Brain microvascular endothelial cell (primary cell): ENCODE results near the gene AKAP3.

Experiments
- DNase-seq: peaks from one replicate; pipeline ENCODE4 v3.0.0-alpha.2; 2020
- H3K27ac ChIP-seq: fragments of 250-450 bp; sonication (Bioruptor Pico); 2 replicates; pipeline ENCODE4 v1.5.1; 2020; ENCODE audit warnings: mild to moderate bottlenecking, moderate library complexity
- H3K27me3 ChIP-seq: fragments of 250-450 bp; sonication (Bioruptor Pico); replicated peaks from 2 replicates; pipeline ENCODE4 v1.5.1; 2020; ENCODE audit warnings: mild to moderate bottlenecking
- H3K36me3 ChIP-seq: fragments of 250-450 bp; sonication (Bioruptor Pico); replicated peaks from 2 replicates; pipeline ENCODE4 v1.5.1; 2020; ENCODE audit warnings: mild to moderate bottlenecking
- H3K4me3 ChIP-seq: 2 replicates; pipeline ENCODE4 v1.5.1; 2011; ENCODE audit warnings: low read depth, mild to moderate bottlenecking, control low read depth, low read length, moderate library complexity
- CTCF ChIP-seq: IDR thresholded peaks from 2 replicates; pipeline ENCODE4 v1.5.1; 2011; ENCODE audit warnings: low read depth, mild to moderate bottlenecking, moderate library complexity, low read length, control low read depth, inconsistent platforms; ENCODE audit errors: missing control alignments
- in situ Hi-C: cut with HindIII; loops from 2 replicates; pipeline ENCODE4 v1.10.0; 2017; ENCODE audit warnings: low sequenced_read_pairs, low pct_ligation_motif_present

AKAP3 gene

GRCh38 chr12:4645023-4645422 is 3.8 kb downstream of the AKAP3 start:
- in situ Hi-C loops: no loop called here
- Histone ChIP-seq H3K4me3 (no peak overlapping the region), H3K36me3 (no peaks in the 10 kb centered on the region), H3K27me3 (no peaks in the 10 kb centered on the region), H3K27ac (no peak overlapping the region)
- no peak for TF ChIP-seq CTCF
- no peak for DNase-seq

- in situ Hi-C loops: no loop called here
- no peak for DNase-seq
- Histone ChIP-seq H3K4me3 (no peak overlapping the region), H3K27me3 (no peaks in the 10 kb centered on the region), H3K27ac (no peak overlapping the region), H3K36me3 (no peaks in the 10 kb centered on the region)
- no peak for TF ChIP-seq CTCF
Observed at GRCh38 chr12:4643747-4644146, 5.1 kb downstream of the AKAP3 start.

- H3K36me3 ChIP-seq: no peaks in the 10 kb centered on the region
- H3K27me3 ChIP-seq: no peaks in the 10 kb centered on the region
- no peak overlapping the region for H3K4me3 ChIP-seq
- in situ Hi-C loops: no loop called here
- no peak overlapping the region for H3K27ac ChIP-seq
- DNase-seq: no peak
- no peak for TF ChIP-seq CTCF
Observed at GRCh38 chr12:4630262-4630661, 18.6 kb downstream of the AKAP3 start.

- Histone ChIP-seq H3K36me3 (no peaks in the 10 kb centered on the region), H3K27ac (no peak overlapping the region), H3K27me3 (no peaks in the 10 kb centered on the region), H3K4me3 (no peak overlapping the region)
- in situ Hi-C loops: no loop called here
- no peak for TF ChIP-seq CTCF
- DNase-seq: no peak
Observed at GRCh38 chr12:4628406-4628805, 20.4 kb downstream of the AKAP3 start.

- H3K27ac ChIP-seq: no peak overlapping the region
- TF ChIP-seq CTCF: no peak
- in situ Hi-C loops: no loop called here
- no peak overlapping the region for H3K4me3 ChIP-seq
- no peak for DNase-seq
- H3K36me3 ChIP-seq: no peaks in the 10 kb centered on the region
- no peaks in the 10 kb centered on the region for H3K27me3 ChIP-seq
Observed at GRCh38 chr12:4626543-4626942, 22.3 kb downstream of the AKAP3 start.

GRCh38 chr12:4621511-4621910 is 27.3 kb downstream of the AKAP3 start:
- no peak for TF ChIP-seq CTCF
- Histone ChIP-seq H3K4me3 (no peak overlapping the region), H3K27me3 (no peaks in the 10 kb centered on the region), H3K36me3 (no peaks in the 10 kb centered on the region), H3K27ac (no peak overlapping the region)
- in situ Hi-C loops: no loop called here
- DNase-seq: no peak
